GM18907 (cell line): ENCODE results near the gene APC.
"Not testable (repeated sequence)": the region's sequence is repeated elsewhere in the genome, so short reads cannot be mapped to it uniquely, and the experiment has no call there.

Experiments used
- ATAC-seq: cut with Tn5 transposase; IDR thresholded peaks from one replicate; pipeline ENCODE4 v1.9.1; 2021; ENCODE audit warnings: mild to moderate bottlenecking, moderate library complexity; ENCODE audit not compliant: unreplicated experiment

Gene APC

DNA sequence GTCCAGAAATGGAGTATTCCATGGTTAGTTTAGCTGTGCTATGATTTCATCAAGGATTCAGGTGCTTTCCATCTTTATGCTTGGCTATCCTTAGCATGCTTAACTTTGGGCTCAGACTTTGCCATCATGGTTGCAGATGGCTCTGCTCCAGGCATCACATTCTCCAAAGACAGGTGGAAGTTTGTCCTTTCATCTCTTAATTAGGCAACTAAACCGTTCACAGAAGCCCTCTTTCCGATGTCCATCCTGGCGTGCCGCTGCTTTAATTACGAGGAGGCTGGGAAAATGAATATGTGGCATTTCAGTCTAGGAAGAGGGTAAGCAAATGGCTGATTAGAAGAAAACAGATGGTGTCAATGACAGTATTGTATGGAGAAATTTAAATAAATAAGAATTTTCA, 24.5 kb upstream of the APC start:
- no peak for ATAC-seq

DNA sequence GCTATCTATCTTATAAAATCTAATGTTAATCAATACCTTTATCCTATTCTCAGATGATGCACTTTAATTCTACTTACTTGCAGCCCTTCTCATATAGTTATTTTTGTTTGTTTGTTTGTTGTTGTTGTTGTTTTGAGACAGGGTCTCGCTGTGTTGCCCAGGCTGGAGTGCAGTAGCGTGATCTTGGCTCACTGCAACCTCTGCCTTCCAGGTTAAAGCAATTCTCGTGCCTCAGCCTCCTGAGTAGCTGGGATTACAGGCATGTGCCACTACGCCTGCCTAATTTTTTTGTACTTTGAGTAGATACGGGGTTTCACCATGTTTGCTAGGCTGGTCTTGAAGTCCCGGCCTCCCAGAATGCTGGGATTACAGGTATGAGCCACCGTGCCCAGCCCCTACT, 20.8 kb upstream of the APC start:
- not testable (repeated sequence) for ATAC-seq

GRCh38 chr5:112717506-112718082, 20.1 kb upstream of the APC start:
- ATAC-seq = no peak

- ATAC-seq = no peak
These were observed 19.3 kb upstream of the APC start for GRCh38 chr5:112718344-112718743.

DNA sequence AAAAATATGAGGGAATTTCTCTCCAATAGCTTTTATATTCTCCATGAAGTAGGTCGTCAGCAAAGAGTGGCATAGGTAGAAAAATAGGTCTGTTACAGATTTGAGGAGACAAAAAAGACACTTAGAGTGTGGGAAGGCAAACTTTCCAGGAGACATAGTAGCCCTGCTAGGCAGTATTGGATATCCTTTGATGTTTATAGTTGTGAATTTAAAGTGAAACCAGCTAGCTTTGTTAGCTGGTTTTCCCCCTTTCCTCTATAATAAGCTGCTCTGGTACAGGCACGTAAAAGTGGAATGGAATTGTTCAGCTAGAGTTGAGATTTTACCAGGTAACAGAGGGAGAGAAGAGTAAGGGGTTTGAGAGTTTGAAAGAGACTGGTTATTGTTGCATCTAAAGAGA, 17.1 kb upstream of the APC start:
- ATAC-seq = no peak

GRCh38 chr5:112724901-112725300, 12.8 kb upstream of the APC start:
- no peak for ATAC-seq

- ATAC-seq = no peak
These were observed 8.1 kb upstream of the APC start for GRCh38 chr5:112729630-112730029.

DNA sequence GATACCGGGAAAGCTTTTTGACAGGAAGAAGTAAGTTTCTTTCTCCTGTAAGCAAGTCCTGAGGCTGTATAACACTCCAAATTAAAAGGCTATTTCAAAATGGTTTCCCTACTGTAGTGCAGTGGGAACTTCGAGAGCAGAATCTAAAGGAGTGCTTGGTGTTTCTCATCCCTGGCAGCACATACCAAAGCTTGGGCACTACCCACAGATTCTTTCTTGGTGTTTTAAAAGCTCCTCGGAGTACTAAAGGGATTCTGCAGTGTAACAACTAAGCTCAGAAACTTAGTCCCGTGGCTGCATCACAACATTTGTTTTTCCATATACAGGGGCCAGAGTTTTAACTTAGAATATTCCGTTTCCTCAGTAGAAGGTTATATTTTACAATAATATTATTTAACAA, 5.6 kb upstream of the APC start:
- ATAC-seq = no peak

DNA sequence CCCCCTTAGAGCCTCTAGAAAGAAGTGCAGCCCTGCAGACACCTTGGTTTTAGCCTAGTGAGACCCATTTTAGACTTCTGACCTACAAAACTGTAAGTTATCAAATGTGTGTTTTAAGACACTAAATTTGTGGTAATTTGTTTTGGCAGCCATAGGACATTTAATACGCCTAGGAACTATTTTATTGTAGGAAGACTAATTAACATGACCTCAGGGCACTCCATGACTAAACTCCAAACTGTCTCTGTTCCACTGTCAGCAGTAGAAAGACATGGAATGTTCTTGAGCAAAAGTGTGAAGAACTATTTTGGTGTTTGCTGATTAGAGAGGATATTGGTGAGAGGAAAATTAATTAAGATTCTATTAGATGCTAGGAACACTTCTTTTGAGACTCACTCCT, 4.1 kb upstream of the APC start:
- no peak for ATAC-seq

DNA sequence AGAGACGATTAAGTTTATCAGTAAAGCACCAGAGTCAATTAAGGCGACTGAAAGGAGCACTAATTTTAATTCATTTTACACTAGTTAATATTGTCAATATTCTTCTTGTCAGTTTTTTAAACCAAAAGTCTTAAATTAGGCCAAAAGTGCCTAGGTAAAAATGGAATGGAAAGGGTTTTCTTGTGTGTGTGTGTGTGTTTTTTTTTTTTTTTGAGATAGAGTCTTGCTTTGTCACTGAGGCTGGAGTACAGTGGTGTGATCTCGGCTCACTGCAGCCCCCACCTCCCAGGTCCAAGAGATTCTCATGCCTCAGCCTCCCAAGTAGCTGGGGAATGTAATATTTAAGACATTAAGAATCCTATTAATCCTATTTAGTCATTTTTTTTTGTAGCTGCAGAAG, 3.1 kb upstream of the APC start:
- no peak for ATAC-seq

DNA sequence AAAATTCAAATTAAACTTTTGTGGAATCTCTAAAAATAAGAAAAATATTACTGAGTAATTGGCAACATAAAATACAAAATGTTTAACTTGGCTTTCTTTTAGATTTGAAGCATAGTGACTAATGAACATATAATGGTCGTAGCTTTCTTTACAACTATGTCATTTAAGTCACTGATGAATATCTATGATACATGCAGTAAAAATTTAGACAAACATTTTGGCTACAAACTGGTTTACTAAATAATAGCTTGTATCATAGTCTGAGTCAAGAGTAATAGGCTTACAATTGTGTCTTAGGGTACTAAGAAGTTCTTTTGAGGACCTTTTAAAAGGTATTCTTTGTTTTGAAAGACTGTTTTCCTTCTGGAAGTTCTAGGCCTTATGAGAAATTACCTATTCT, 2.0 kb upstream of the APC start:
- no peak for ATAC-seq

GRCh38 chr5:112737070-112737462, 619 bp upstream of the APC start:
- no peak for ATAC-seq

GRCh38 chr5:112738191-112738560, 491 bp downstream of the APC start:
- ATAC-seq = peak; percentile 27

- ATAC-seq = no peak
These were observed 4.7 kb downstream of the APC start for GRCh38 chr5:112742424-112742823.

- no peak for ATAC-seq
These were observed 5.9 kb downstream of the APC start for GRCh38 chr5:112743631-112744030.

- no peak for ATAC-seq
These were observed 14.7 kb downstream of the APC start for GRCh38 chr5:112752335-112752734.

DNA sequence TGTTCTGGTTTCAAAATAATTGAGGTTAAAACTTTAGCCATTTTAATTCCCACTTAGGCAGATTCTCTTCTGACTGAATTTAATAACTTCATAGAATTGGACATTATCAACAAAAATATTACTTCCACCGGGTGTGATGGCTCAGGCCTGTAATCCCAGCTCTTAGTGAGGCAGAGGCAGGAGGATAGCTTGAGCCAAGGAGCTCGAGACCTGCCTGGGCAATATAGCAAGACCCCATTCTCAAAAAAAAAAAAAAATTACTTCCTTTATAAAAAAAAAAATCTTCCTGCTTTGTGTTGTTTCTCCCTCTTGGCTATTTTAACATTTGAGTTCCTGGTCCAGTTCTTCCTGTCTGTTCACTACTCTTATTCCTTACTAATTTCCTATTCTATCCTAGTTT, 18.0 kb downstream of the APC start:
- ATAC-seq = no peak

- ATAC-seq = peak; percentile 87
These were observed 20.0 kb downstream of the APC start for GRCh38 chr5:112757468-112758208.

DNA sequence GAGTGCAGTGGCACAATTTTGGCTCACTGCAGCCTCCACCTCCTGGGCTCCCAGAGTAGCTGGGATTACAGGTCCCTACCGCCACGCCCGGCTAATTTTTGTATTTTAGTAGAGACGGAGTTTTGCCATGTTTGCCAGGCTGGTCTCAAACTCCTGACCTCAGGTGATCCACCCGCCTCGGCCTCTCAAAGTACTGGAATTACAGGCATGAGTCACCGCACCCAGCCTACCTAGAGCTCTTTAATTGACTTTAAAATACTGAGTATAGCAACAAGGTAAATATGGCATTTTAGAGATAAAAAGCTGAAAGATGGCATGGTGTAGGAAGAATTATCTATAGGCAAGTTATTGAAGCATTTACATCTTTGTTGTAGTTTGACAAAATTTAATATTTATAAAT, 21.0 kb downstream of the APC start:
- no peak for ATAC-seq

- ATAC-seq = no peak
These were observed 24.6 kb downstream of the APC start for GRCh38 chr5:112762113-112762810.

DNA sequence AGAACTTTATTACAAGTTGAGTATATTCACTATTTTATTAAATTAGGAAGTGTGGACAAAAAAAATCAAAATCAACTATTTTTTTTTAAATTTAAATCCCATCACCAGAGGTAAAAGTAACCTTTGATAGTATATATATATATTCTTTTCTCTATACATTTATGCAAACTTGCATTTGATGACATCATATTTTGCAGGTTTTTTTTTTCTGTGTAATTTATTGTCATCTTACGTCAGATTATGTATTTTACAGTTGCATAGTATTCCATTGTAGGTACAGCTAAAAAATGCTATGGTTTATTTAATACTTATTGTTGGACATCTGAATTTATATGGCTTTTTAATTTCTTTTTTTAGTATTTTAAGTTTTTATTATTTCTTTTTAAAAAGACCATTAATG, 25.5 kb downstream of the APC start:
- ATAC-seq = no peak

DNA sequence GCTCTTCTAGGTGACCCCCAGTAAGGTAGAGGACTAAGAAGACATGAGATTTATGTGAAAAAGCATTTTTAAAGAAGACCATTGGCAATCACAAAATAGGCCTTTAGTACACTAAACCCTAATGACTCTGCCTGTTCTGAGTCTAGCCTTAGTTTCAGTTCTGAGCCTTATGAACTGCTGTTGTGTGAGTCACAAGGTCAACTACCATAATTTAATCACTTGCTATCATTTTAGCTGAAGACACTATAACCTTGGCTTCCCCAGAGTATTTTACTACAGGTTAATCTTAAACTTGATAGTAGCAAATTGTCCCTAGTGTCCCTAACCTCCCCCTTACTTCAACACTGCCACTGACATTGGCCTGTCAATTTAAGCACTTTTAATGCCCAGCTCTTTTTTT, 34.4 kb downstream of the APC start:
- no peak for ATAC-seq
